Adrenal gland (tissue), 5 donors: ENCODE data around the gene NUDT15.

Experiments
- CTCF ChIP-seq, 6 experiments: fragments of 450-650 bp in 4 of 6; fragments of 200-600 bp in 2 of 6; sonication (generic) in 1 of 6; IDR thresholded peaks; 1 replicate in 5 of 6; 2 replicates in 1 of 6; pipeline versions ENCODE4 v1.5.1 to v1.8.0; 2016 to 2021; ENCODE audit warnings: antibody characterized with exemption in 6 of 6, mild to moderate bottlenecking in 2 of 6, moderate library complexity in 1 of 6
- POLR2A ChIP-seq, 2 donors: fragments of 450-650 bp; IDR thresholded peaks; one replicate each; pipeline ENCODE4 v1.6.1; 2017; ENCODE audit warnings: antibody characterized with exemption in 2 of 2, mild to moderate bottlenecking in 2 of 2, moderate library complexity in 1 of 2
- donor health status: DM: no; HTN: no; CAD: no.

DNA sequence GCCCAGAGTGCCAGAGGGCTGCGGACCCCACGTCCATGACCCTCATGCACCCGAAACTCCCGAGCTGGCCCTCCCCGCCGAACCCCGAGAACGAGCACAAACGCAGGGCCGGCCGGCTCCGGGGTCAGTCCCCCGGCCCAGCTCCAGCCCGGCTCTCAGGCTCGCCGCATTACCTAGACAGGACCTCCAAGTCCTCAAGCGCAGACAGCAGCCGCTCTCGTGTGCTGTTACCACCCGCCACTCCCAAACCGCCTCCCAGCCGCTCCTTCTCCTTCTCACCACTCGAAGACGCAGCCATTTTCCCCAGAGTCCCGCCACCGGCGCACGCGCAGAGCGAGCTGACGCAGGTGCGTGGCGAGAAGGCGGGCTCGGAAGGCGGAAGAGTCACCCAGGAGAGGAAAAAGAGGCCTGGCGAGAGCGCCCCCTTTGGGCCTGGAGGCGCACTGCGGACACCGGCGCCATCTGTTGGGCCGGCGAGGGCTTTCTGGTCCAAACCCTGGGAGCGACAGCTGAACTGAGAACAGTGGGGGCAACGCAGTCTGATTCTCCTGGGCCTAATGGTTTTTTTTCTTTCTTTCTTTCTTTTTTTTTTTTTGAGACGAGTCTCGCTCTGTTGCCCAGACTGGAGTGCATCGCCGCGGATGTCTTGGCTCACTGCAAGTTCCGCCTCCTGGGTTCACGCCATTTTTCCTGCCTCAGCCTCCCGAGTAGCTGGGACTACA, 57.4 kb downstream of the NUDT15 start, which contains the start of gene MED4:
- peak; percentile 66 to 85 for TF ChIP-seq POLR2A (IDR thresholded peaks at IDR 0.05)
- peak; percentile 98 to 100 (median 99) for TF ChIP-seq CTCF (IDR thresholded peaks at IDR 0.05)
